Activated T-cell treated with anti-CD3 and anti-CD28 coated beads for 4 hours (primary cell): ENCODE measurements around the gene PKP2.

Experiments
- DNase-seq: peaks from one replicate; pipeline ENCODE4 v3.0.0-alpha.2; 2020

PKP2 gene

GRCh38 chr12:32753605-32754004 is 143.0 kb downstream of the PKP2 start:
- no peak for DNase-seq

DNA sequence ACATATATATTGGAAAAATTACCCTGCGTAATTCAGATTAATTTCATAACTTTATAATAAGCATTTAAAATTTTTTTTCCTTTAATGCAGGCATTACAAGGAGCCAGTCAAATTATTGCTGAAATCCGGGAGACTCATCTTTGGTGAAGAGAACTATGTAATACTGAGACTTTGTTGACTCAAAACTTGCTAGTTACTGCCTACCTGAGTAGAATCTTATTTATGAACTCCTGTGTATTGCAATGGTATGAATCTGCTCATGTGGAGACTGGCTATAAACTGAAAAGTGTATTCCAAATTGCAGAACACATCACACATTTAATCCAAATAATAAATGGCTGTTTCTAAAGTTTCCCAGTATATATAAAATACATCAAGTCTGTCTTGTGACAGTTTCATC is 153.3 kb downstream of the PKP2 start:
- no peak for DNase-seq

- DNase-seq: no peak
Measured at GRCh38 chr12:32742133-32742532, 154.4 kb downstream of the PKP2 start.
